GM18907 (cell line): ENCODE measurements around the gene BARHL1.

Experiments used
- ATAC-seq: cut with Tn5 transposase; IDR thresholded peaks from one replicate; pipeline ENCODE4 v1.9.1; 2021; ENCODE audit warnings: mild to moderate bottlenecking, moderate library complexity; ENCODE audit not compliant: unreplicated experiment

The BARHL1 gene

GRCh38 chr9:132610661-132611060 lies 28.3 kb downstream of the BARHL1 start:
- no peak for ATAC-seq

- ATAC-seq = no peak
Observed at GRCh38 chr9:132614324-132614723, 31.9 kb downstream of the BARHL1 start.

DNA sequence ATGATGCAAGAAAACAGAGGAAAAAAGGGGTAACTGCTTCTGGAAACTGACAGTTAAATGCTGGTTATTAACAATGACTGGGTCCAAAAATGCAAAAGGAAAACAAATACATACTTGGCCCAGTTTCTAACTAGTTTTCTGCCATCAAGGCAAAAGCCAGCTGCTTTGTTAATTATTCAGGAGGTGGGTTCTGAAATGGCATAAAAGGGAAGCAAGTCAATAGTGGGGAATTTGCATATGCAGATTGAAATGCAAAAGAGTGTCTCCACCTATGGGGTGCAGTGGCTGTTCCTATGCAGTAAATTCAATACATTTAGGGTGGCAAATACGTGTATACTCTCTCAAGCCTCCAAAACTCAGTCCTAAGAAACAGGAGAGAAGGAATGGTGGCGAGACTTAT lies 33.4 kb downstream of the BARHL1 start:
- no peak for ATAC-seq

DNA sequence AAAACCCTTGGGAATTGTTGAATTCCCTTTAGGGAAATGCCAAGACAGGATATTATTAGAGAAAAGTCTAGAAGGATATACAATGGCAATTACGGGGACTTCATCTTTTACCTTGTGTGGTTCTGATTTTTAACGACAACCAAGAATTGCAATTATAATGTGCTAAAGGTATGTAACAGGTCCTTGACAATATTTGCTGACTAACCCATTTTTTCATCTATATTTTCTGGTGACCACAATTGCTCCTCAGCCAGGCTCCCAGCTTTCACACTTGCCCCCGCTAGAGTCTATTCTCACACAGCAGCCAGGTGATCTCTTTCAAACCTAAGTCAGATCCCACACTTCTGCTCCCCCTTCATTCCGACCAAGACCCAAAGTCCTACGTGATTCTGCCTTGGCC lies 34.3 kb downstream of the BARHL1 start:
- no peak for ATAC-seq

GRCh38 chr9:132622159-132622558 lies 39.8 kb downstream of the BARHL1 start:
- ATAC-seq = no peak

GRCh38 chr9:132626285-132626684 lies 43.9 kb downstream of the BARHL1 start:
- ATAC-seq = no peak

GRCh38 chr9:132627106-132627505 lies 44.7 kb downstream of the BARHL1 start:
- no peak for ATAC-seq

GRCh38 chr9:132627594-132627993 lies 45.2 kb downstream of the BARHL1 start:
- ATAC-seq = no peak

DNA sequence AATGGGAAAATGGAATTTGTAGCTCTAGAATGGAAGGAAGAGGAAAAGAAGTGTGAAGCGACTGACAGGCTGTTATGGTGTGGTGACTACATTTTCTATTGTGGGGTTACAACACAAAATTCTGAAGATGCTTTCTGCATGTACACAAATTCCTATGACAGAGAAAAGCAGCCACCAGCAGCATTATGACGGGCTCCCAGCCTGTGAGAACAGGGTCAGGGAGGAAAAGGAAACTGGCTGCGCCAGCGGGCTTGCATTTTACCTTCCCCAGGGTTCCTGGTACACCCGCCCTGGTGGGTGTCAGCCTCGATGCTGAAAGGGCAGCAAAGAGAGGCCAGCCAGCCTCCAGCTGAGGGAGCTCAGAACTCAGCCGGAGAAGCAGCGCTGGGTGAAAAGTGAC lies 46.3 kb downstream of the BARHL1 start:
- no peak for ATAC-seq

DNA sequence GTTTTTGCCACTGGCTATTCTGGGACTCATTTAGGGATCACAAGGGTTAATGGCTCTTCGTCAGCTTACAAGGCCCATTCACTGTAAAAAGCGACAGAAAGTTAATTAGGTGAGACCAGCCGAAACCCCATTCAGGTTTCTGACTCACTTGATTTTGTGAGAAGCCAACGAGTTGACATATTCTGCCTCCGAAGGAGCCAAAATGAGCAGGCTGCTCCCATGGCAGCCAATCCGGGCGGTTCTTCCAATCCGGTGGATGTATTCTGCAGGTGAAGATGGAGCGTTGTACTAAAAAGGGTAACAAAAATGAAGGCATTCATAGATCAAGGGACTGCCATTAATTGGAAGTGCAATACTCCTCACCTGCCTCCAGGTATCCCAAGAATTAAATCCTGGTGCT lies 47.7 kb downstream of the BARHL1 start:
- no peak for ATAC-seq

DNA sequence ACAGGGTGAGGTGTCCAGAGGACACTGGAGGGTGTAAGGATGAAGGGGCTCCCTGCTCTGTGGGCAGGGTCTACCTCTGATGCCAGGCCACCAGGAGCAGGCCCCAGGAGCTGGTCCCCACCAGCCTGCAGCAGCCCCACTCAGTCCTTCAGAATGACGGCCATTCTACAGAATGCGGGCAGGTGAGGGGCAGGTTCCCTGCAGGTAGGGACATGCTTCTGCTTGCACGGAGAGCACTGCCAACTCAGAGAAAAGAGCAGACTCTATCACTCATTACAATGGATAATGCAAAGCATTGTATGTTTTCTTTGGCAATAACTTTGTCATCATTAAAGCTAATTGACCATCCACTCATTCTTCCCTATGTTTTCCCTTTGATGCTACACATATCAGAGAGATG lies 48.4 kb downstream of the BARHL1 start:
- no peak for ATAC-seq

DNA sequence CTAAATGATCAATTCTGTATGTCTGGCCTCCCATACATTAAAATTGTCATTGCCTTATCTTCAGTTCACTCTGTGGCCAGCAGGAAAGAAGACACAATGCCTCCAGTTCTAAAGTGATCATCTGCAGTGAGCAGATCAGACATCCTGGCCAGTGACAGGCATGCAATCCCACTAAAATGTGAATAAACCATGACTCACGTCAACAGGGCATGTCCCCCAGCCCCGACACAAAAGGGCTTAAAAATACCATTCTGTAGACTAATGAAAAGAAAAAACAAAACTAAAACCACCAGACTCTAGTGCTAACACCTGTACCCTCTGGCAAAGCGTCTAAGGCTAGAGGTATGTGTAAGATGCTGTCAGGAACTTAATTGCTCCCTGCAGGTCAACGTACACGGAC lies 48.9 kb downstream of the BARHL1 start:
- ATAC-seq = no peak

DNA sequence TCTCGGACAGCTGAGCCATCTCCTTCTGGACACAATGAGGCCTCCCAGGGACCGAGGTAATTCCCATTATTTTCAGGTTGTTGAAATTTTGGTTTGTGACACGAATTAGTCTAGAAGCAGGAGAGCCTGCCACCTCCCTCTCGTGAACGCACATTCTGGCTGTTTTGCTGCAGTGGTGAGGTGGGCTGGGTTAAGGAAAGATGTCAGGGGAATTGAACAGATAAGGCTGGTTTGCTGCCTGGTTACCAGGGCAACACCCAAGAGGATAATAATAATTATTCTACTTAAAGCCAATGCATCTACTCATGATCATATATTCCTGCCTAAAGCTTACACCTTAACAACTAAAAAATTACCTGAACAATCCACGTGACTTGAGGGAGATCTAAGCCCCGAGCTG lies 49.3 kb downstream of the BARHL1 start:
- no peak for ATAC-seq

- no peak for ATAC-seq
Observed at GRCh38 chr9:132632413-132633129, 50.2 kb downstream of the BARHL1 start.

DNA sequence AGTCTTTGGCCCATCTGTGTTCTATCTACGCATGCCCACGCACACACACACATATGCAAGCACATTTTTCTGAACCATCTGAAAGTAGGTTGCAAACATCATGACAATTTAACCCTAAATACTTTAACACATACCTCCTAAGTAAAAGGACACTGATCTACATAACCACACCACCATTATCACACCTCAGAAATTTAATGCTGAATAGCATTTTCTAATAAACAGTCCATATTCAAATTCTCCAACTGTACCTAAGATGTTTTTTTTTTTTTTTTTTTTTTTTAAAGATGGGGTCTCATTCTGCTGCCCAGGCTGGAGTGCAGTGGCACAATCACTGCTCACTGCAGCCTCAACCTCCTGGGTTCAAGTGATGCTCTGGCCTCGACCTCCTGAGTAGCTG lies 51.9 kb downstream of the BARHL1 start:
- ATAC-seq = no peak

GRCh38 chr9:132637351-132637750 lies 54.9 kb downstream of the BARHL1 start:
- no peak for ATAC-seq

- ATAC-seq = no peak
Observed at GRCh38 chr9:132637801-132638200, 55.4 kb downstream of the BARHL1 start.

GRCh38 chr9:132638240-132638639 lies 55.8 kb downstream of the BARHL1 start:
- no peak for ATAC-seq

DNA sequence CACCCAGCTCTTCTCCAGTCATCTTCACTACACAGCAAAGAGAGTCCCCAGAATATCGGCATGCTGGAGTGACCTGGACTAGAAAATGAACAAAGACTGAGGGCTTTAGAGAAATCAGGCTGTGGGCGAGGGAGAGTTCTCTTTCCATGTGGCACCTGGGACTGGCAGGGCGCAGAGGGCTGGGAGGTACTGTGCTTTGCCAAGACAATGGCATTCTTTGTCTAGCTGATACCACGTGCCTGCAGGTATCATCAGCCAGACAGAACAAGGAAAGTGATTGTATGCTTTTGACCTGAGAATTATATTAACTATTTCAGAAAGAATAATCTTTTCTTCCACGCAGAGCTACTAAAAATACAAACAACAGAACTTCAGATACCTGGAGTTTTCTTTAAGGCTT lies 56.9 kb downstream of the BARHL1 start:
- no peak for ATAC-seq
